Caki2 (cell line): ENCODE measurements around the gene ZNF446. TPM values are rescaled to one million over a fixed set of nuclear protein-coding genes. Genes with fewer than 3 reads are reported as not detected.

ENCODE experiments used
- DNase-seq: peaks from one replicate; pipeline ENCODE4 v3.0.0-alpha.2; 2015; ENCODE audit warnings: low read depth
- in situ Hi-C: cut with HindIII; loops from 2 replicates; pipeline ENCODE4 v1.10.0; 2016; ENCODE audit warnings: low sequenced_read_pairs, low pct_unique_long_range_greater_than_20kb, mixed read lengths
- total RNA-seq: library from RNA; depleted of rRNA; stranded (reverse); fragments of >200 nt; shearing (Covaris generic); gene quantifications from 2 replicates; pipeline ENCODE4 v1.2.3, GENCODE V29; 2014; ENCODE audit warnings: low replicate concordance; rRNA removed

Gene ZNF446
- total RNA-seq, 1 experiment from 2014 or later: 19.2 TPM

DNA sequence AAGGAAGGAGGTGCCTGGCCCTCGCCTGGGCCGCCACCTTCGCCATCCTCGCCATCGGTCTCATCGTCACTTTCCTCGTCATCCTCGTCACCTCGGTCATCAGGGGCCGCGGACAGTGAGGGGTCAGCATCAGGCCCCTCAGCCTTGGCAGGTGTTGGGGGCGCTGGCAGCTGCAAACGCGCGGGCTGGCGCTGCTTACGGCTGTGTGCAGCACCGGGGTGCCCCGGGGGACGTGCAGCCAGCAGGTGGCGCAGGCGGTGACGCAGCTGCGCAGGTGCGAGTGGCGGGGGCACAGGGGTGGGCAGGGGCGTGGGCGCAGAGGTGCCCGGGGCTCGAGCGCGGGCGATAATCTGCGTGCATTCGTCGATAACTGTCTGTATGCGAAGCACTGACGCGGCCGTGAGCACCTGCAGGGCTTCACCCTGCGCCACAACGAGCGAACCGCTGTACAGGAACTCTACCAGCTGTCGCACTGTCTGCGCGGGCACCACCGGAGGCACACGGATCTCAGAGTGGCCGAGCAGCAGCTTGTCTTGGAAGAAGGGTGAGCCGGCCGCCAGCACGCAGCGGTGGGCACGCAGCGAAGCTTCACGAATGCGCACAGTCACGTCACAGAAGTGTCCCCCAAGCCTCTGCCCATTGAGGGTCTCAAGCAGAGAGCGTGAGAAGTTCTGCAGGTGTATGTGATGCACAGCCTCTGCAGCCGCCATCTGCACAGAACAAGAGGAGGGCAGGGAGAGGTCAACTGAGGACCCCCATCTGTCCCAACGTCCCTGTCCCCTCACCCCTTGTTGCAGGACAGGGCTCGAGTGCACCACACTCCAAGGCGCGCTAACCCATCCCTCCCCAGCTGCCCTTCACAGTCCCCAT is 41.0 kb downstream of the ZNF446 start:
- DNase-seq: no peak
- in situ Hi-C loops: no loop called here

GRCh38 chr19:58518256-58519086 is 42.3 kb downstream of the ZNF446 start:
- DNase-seq: peak; percentile 18
- in situ Hi-C loops: no loop called here

DNA sequence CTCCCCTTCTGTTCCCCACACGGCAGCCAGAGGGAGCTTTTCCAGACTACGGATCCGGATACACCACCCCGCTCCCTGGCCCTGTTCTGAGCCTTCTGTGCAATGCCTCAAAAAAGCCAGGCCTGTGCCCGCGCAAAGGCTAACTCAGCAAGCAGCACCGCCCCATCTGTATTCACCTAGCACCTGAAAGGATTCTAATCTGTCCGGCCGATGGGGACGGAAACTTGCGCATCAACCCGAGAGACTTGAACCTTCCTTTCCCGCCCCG is 42.9 kb downstream of the ZNF446 start:
- in situ Hi-C loops: no loop called here
- peak; percentile 78 for DNase-seq

GRCh38 chr19:58519355-58520256 is 43.5 kb downstream of the ZNF446 start, which contains the start of gene ZBTB45:
ZBTB45 (minus strand) TSS chr19:58519810; CDS start chr19:58517673, 2,137 bp downstream.
- DNase-seq: peak; percentile 99
- in situ Hi-C loops: no loop called here

- no peak for DNase-seq
- in situ Hi-C loops: no loop called here
Measured at GRCh38 chr19:58520257-58520599, 44.1 kb downstream of the ZNF446 start.

DNA sequence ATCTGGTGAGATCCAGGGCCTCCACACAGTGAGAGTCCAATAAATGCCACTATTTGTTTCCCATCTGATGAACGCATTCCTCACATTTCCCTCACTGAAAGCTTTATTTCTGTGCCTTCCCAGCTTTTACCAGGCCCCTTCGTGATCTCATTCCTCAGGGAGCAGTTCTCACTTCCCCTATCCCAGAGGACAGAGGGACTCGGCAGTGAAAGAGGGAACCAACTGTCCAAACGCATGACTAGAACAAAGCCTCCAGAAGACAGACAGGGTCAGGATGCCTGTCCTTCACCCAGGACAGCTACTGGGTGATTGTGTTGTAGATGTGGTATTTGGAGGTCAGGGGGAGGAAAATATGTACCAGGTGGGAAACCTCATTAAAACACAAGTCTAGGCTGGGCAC is 45.5 kb downstream of the ZNF446 start:
- no peak for DNase-seq
- in situ Hi-C loops: no loop called here

DNA sequence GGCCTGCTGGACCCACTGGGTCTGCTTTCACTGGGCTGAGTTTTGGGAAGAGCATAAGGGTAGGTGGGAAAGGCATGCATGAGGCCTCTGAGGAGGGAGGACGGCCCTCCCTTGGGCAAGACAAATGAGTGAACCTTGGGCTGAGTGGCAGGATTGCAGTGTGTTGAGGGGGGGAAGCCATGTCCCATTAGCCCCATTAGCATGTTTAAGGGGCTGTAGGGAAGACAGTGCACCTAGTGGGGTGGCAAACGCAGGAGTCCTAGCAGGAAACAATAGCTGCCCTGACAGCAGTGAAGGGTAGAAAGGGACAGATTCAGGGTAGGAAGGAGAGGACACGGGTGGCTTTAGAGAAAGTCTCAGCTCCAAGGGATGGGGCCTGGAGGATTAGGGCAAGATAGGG is 46.6 kb downstream of the ZNF446 start:
- in situ Hi-C loops: no loop called here
- no peak for DNase-seq

DNA sequence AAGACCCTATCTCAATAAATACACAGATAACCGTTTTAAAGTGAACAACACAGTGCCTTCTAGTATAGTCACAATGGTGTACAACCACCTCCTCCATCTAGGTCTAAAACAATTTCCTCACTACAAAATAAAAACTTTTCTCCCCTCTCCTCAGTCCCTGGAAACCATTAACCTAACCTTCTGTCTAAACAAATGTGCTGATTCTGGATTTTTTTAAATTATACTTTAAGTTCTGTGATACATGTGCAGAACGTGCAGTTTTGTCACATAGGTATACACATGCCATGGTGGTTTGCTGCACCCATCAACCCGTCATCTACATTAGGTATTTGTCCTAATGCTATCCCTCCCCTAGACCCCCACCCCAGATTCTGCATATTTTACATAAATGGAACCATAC is 53.3 kb downstream of the ZNF446 start:
- in situ Hi-C loops: no loop called here
- no peak for DNase-seq

Other genes starting within 250 kb of the ZNF446 start
- 61.6 and 105 TPM in 2 replicates for gene ZNF544, start 247.4 kb upstream of the ZNF446 start, total RNA-seq
- 3.0 and 4.9 TPM in 2 replicates for gene ZNF8, start 197.4 kb upstream of the ZNF446 start, total RNA-seq
- gene ERVK3-1, start 171.0 kb upstream of the ZNF446 start, total RNA-seq: 38.9 and 46.3 TPM in 2 replicates
- gene ZSCAN22, start 149.4 kb upstream of the ZNF446 start, total RNA-seq: 2.1 and 2.3 TPM in 2 replicates
- 1.1 and 1.9 TPM in 2 replicates for gene A1BG, start 122.9 kb upstream of the ZNF446 start, total RNA-seq
- gene ZNF497, start 113.6 kb upstream of the ZNF446 start, total RNA-seq: 0.20 and 0.98 TPM in 2 replicates
- gene ZNF837, start 95.3 kb upstream of the ZNF446 start, total RNA-seq: 3.3 and 8.2 TPM in 2 replicates
- gene RPS5, start 89.1 kb upstream of the ZNF446 start, total RNA-seq: 2,221 and 2,324 TPM in 2 replicates
- not detected in 2 replicates for gene RNF225, start 80.7 kb upstream of the ZNF446 start, total RNA-seq
- 15.2 and 24.6 TPM in 2 replicates for gene ZNF584, start 67.7 kb upstream of the ZNF446 start, total RNA-seq
- 4.9 and 7.8 TPM in 2 replicates for gene ZNF132, start 36.2 kb upstream of the ZNF446 start, total RNA-seq
- gene ZNF324B, start 24.7 kb upstream of the ZNF446 start, total RNA-seq: 6.2 and 8.3 TPM in 2 replicates
- gene ZNF324, start 9.3 kb upstream of the ZNF446 start, total RNA-seq: 7.5 and 16.3 TPM in 2 replicates
- 4.9 and 10.8 TPM in 2 replicates for gene SLC27A5, start 35.6 kb downstream of the ZNF446 start, total RNA-seq
- gene ZBTB45, start 43.5 kb downstream of the ZNF446 start, total RNA-seq: 8.9 and 13.5 TPM in 2 replicates
- 542 and 662 TPM in 2 replicates for gene TRIM28, start 67.7 kb downstream of the ZNF446 start, total RNA-seq
- 268 and 313 TPM in 2 replicates for gene CHMP2A, start 78.8 kb downstream of the ZNF446 start, total RNA-seq
- 194 and 247 TPM in 2 replicates for gene UBE2M, start 82.3 kb downstream of the ZNF446 start, total RNA-seq
- 2.7 and 8.6 TPM in 2 replicates for gene MZF1, start 97.0 kb downstream of the ZNF446 start, total RNA-seq